HEK293T (cell line): ENCODE results near the gene OLA1.

Experiments
- CTCF ChIA-PET: fragments of 350-600 bp; formaldehyde crosslinking; extraction: SDS; loops from one replicate; lab custom pipeline; 2021; ENCODE audit warnings: antibody characterized with exemption, inconsistent platforms; lab: Yijun Ruan, JAX
- POLR2A ChIA-PET: fragments of 350-600 bp; formaldehyde crosslinking; extraction: SDS; loops from one replicate; lab custom pipeline; 2020; ENCODE audit warnings: antibody characterized with exemption, inconsistent platforms; lab: Yijun Ruan, JAX
- DNase-seq: peaks from one replicate; pipeline ENCODE4 v3.0.0; 2012; ENCODE audit warnings: mixed read lengths; ENCODE audit errors: extremely low spot score
- ARNT ChIP-seq: fragments of 450-650 bp; IDR thresholded peaks from 2 replicates; pipeline ENCODE4 v1.6.1; 2017; ENCODE audit warnings: mild to moderate bottlenecking
- BHLHE40 ChIP-seq: fragments of 450-650 bp; IDR thresholded peaks from 2 replicates; pipeline ENCODE4 v1.6.1; 2016; ENCODE audit warnings: mild to moderate bottlenecking, moderate library complexity, borderline replicate concordance
- CTBP1 ChIP-seq: fragments of 450-650 bp; IDR thresholded peaks from 2 replicates; pipeline ENCODE4 v1.6.1; 2016; ENCODE audit warnings: borderline replicate concordance
- ELF4 ChIP-seq: fragments of 450-650 bp; IDR thresholded peaks from 2 replicates; pipeline ENCODE4 v1.6.1; 2017; ENCODE audit warnings: antibody characterized with exemption
- FOXA1 ChIP-seq: fragments of 450-650 bp; IDR thresholded peaks from 2 replicates; pipeline ENCODE4 v1.6.1; 2016; ENCODE audit warnings: mild to moderate bottlenecking
- FOXK2 ChIP-seq: fragments of 450-650 bp; IDR thresholded peaks from 2 replicates; pipeline ENCODE4 v1.6.1; 2016; ENCODE audit warnings: mild to moderate bottlenecking
- FOXM1 ChIP-seq: fragments of 450-650 bp; IDR thresholded peaks from 2 replicates; pipeline ENCODE4 v1.6.1; 2017; ENCODE audit warnings: mild to moderate bottlenecking, borderline replicate concordance
- HDGF ChIP-seq: fragments of 450-650 bp; IDR thresholded peaks from 2 replicates; pipeline ENCODE4 v1.6.1; 2017; ENCODE audit warnings: antibody characterized with exemption, borderline replicate concordance
- L3MBTL2 ChIP-seq: fragments of 450-650 bp; conservative IDR thresholded peaks from 2 replicates; pipeline ENCODE4 v1.6.1; 2016; ENCODE audit warnings: mild to moderate bottlenecking
- LEF1 ChIP-seq: fragments of 450-650 bp; IDR thresholded peaks from 2 replicates; pipeline ENCODE4 v1.6.1; 2017; ENCODE audit warnings: mild to moderate bottlenecking, borderline replicate concordance
- NFRKB ChIP-seq: fragments of 450-650 bp; IDR thresholded peaks from 2 replicates; pipeline ENCODE4 v1.6.1; 2016; ENCODE audit warnings: mild to moderate bottlenecking, moderate library complexity
- PKNOX1 ChIP-seq: fragments of 450-650 bp; IDR thresholded peaks from 2 replicates; pipeline ENCODE4 v1.6.1; 2016
- SP1 ChIP-seq: fragments of 450-650 bp; IDR thresholded peaks from 2 replicates; pipeline ENCODE4 v1.6.1; 2017
- SUZ12 ChIP-seq: fragments of 450-650 bp; IDR thresholded peaks from 2 replicates; pipeline ENCODE4 v1.6.1; 2016; ENCODE audit warnings: mild to moderate bottlenecking
- TARDBP ChIP-seq: fragments of 450-650 bp; IDR thresholded peaks from 2 replicates; pipeline ENCODE4 v1.6.1; 2016
- ZNF384 ChIP-seq: fragments of 450-650 bp; IDR thresholded peaks from 2 replicates; pipeline ENCODE4 v1.6.1; 2016

Gene OLA1

GRCh38 chr2:174106736-174107135 lies 141.6 kb downstream of the OLA1 start:
- CTCF ChIA-PET: interaction anchor here (1.1 kb wide), 1 partner anchor 35 kb away, joined by 3 read pairs; no protein-coding TSS in a partner anchor

DNA sequence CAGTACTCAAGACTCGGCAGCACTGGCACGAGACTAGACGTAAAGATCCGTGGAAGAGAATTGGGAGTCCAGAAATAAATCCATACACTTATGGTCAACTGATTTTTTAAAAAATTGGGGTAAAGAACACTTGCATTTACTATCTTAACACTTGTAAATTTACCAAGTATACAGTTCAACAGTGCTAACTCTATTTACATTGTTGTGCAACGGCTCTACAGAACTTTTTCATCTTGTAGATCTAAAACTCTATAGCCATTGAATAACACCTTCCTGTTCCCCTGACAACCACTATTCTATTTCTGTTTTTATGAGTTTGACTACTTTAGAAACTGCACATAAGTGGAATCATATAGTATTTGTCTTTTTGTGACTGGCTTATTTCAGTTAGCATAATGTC lies 153.8 kb downstream of the OLA1 start:
- TF ChIP-seq FOXM1: no peak
- no peak for TF ChIP-seq NFRKB
- no peak for DNase-seq
- CTCF ChIA-PET: no interaction called here
- POLR2A ChIA-PET: no interaction called here

More at GRCh38 chr2:174106736-174107135, 141.6 kb downstream of the OLA1 start:
- DNase-seq: no peak
- POLR2A ChIA-PET: no interaction called here
- TF ChIP-seq SUZ12 (no peak), ZNF384 (no peak), FOXA1 (no peak), ARNT (no peak), NFRKB (no peak), HDGF (no peak), L3MBTL2 (no peak), LEF1 (no peak), ELF4 (no peak), CTBP1 (no peak)

GRCh38 chr2:174090476-174090875 lies 157.9 kb downstream of the OLA1 start:
- DNase-seq: no peak
- TF ChIP-seq ZNF384 (no peak), BHLHE40 (no peak), LEF1 (no peak), PKNOX1 (no peak), TARDBP (no peak), FOXM1 (no peak), FOXK2 (no peak), ARNT (no peak), SUZ12 (no peak), L3MBTL2 (no peak), SP1 (no peak), FOXA1 (no peak), ELF4 (no peak)
- POLR2A ChIA-PET: no interaction called here
- CTCF ChIA-PET: no interaction called here

GRCh38 chr2:174088706-174089460 lies 159.4 kb downstream of the OLA1 start:
- TF ChIP-seq NFRKB (no peak), ELF4 (no peak), SP1 (no peak), LEF1 (no peak), FOXA1 (no peak), PKNOX1 (no peak), ZNF384 (no peak)
- POLR2A ChIA-PET: no interaction called here
- DNase-seq: no peak
- CTCF ChIA-PET: no interaction called here

DNA sequence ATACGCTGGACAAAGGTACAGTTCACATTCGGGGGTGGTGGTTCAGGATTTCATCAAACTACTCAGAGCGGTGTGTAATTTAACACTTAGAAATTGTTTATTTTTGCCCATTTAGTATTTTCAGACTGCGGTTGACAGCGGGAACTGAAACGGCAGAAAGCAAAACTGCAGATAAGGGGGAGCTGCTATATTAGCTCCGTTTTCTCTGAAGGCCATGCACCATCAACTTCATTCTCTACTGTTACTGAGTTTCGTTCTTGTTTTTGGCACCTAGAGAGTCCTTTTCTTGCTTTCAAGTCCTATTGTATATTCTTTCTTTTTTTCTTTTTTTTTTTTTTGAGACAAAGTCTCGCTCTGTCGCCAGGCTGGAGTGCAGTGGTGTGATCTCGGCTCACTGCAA lies 161.6 kb downstream of the OLA1 start:
- POLR2A ChIA-PET: no interaction called here

DNA sequence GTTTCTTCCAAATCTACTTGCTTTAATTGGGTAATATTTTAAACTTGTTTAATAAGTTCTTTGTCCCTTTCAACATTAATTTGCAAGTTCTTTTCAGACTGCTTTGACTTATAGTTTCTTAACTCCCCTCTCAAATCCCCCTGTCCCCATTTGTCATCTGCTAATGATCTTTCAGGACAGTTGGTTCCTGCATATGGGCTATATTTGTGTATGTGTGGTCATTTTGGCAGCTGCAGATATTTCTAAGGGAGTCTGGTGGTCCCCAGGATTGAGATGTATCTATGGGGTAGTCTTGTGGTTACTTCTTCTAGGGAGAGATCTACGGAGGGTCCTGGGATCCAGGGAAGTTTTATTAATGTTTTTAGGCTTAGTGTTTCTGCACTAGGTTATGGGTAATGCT lies 162.6 kb downstream of the OLA1 start:
- POLR2A ChIA-PET: no interaction called here
- CTCF ChIA-PET: no interaction called here
- no peak for TF ChIP-seq FOXA1
- TF ChIP-seq FOXK2: no peak
- TF ChIP-seq LEF1: no peak
- no peak for TF ChIP-seq L3MBTL2
- no peak for TF ChIP-seq CTBP1
- TF ChIP-seq ELF4: no peak
- no peak for TF ChIP-seq TARDBP
- no peak for TF ChIP-seq HDGF
- TF ChIP-seq SUZ12: no peak
- TF ChIP-seq FOXM1: no peak
- TF ChIP-seq BHLHE40: no peak
- no peak for TF ChIP-seq ARNT
- TF ChIP-seq NFRKB: no peak
- TF ChIP-seq PKNOX1: no peak

More for the DNA sequence above, 161.6 kb downstream of the OLA1 start:
- no peak for DNase-seq
- TF ChIP-seq LEF1 (no peak), ZNF384 (no peak), NFRKB (no peak), TARDBP (no peak), ARNT (no peak), HDGF (no peak), ELF4 (no peak), PKNOX1 (no peak), FOXA1 (no peak), FOXM1 (no peak), L3MBTL2 (no peak), BHLHE40 (no peak), CTBP1 (no peak), SUZ12 (no peak), SP1 (no peak), FOXK2 (no peak)
- CTCF ChIA-PET: no interaction called here

More for the DNA sequence above, 162.6 kb downstream of the OLA1 start:
- DNase-seq: no peak
